ENCODE results near the gene TMED6. TPM values are rescaled to one million over a fixed set of nuclear protein-coding genes. Genes with fewer than 3 reads are reported as not detected.

The TMED6 gene
- total RNA-seq, 1 experiment from 2014 or later = 0.51 TPM

GRCh38 chr16:69319826-69320739, 31.5 kb downstream of the TMED6 start:
- no peak overlapping the region for H3K27ac Mint-ChIP-seq (ENCODE audit: low read depth, unreplicated experiment)
- peaks cover 84% of the 10 kb centered on the region for H3K36me3 Mint-ChIP-seq (ENCODE audit: insufficient read depth, unreplicated experiment)
- intact Hi-C loops (cut with micrococcal nuclease) = no loop called here

DNA sequence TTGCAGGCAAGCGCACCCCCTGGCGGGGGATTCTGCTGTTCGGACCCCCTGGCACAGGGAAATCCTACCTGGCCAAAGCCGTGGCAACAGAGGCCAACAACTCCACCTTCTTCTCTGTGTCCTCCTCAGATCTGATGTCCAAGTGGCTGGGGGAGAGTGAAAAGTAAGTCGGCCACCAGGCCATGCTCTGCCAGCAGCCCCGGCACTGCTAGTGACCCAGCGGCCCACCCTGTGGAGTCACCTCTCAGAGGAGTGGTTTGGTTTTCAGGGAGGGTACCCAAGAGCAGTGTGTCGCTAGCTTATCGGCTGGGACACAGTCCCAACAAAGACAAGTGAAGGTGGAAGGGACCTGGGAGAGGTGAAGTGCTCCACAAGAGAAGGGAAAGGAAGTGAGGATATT, 32.2 kb downstream of the TMED6 start:
- intact Hi-C loops (cut with micrococcal nuclease) = no loop called here
- ChIA-PET CTCF (interaction anchor here (0.6 kb wide), 1 partner anchor 443 kb away, joined by 3 read pairs; the partner anchor contains the start of gene WWP2), POLR2A (interaction anchor here (0.6 to 9.1 kb wide), 2 partner anchors 9 to 151 kb away, joined by 3 to 75 read pairs; partner anchors contain the start of gene PDF)
- no peaks in the 10 kb centered on the region for H3K4me1 Mint-ChIP-seq (ENCODE audit: insufficient read depth, unreplicated experiment)
- no peaks in the 10 kb centered on the region for H3K27me3 Mint-ChIP-seq (ENCODE audit: insufficient read depth, unreplicated experiment)
- no peak overlapping the region for H3K27ac Mint-ChIP-seq (ENCODE audit: low read depth, unreplicated experiment)
- no peak for TF ChIP-seq CTCF (IDR thresholded peaks at IDR 0.05; ENCODE audit: unreplicated experiment)
- no peaks in the 10 kb centered on the region for H3K9me3 Mint-ChIP-seq (ENCODE audit: unreplicated experiment)
- peaks cover 83% of the 10 kb centered on the region for H3K36me3 Mint-ChIP-seq (ENCODE audit: insufficient read depth, unreplicated experiment)
- DNase-seq (ENCODE audit: unreplicated experiment) = no peak
- BruUV-seq (replicated peaks) = no TSS peak
- no peak overlapping the region for H3K4me3 Mint-ChIP-seq (ENCODE audit: unreplicated experiment)

More at GRCh38 chr16:69319826-69320739, 31.5 kb downstream of the TMED6 start:
- BruUV-seq (replicated peaks) = no TSS peak
- no peak for DNase-seq (ENCODE audit: unreplicated experiment)
- ChIA-PET POLR2A (interaction anchor here (0.9 to 9.1 kb wide), 2 partner anchors 8 to 10 kb away, joined by 4 to 75 read pairs; partner anchors contain the start of gene PDF), CTCF (no interaction called here)
- Mint-ChIP-seq H3K9me3 (ENCODE audit: unreplicated experiment) (no peaks in the 10 kb centered on the region), H3K4me3 (ENCODE audit: unreplicated experiment) (no peak overlapping the region), H3K27me3 (ENCODE audit: insufficient read depth, unreplicated experiment) (no peaks in the 10 kb centered on the region), H3K4me1 (ENCODE audit: insufficient read depth, unreplicated experiment) (no peaks in the 10 kb centered on the region)
- no peak for TF ChIP-seq CTCF (IDR thresholded peaks at IDR 0.05; ENCODE audit: unreplicated experiment)

DNA sequence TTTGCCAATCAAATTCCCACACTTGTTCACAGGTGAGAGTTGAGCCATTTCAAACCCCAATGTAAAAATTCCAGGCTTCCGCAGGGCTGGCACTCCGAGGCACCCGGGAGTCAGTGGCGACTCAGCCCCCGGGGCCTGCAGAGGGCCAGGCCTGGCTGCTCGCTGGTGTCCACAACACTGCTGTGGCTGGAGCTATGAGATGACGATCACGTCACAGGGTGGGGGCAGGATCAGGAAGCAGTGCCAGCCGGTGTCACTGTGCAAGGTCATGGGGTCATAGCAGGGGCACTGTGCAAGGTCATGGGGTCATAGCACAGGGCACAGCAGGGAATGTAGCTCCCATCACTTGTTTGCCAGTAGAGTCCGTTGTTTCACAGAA, 32.7 kb downstream of the TMED6 start:
- H3K27ac Mint-ChIP-seq (ENCODE audit: low read depth, unreplicated experiment) = no peak overlapping the region
- ChIA-PET POLR2A (interaction anchor here (0.6 to 9.1 kb wide), 3 partner anchors 9 to 150 kb away, joined by 3 to 75 read pairs (median 5); partner anchors contain the start of gene PDF), CTCF (interaction anchor here (0.6 kb wide), 1 partner anchor 443 kb away, joined by 3 read pairs; the partner anchor contains the start of gene WWP2)

More for the DNA sequence above, 32.7 kb downstream of the TMED6 start:
- intact Hi-C loops (cut with micrococcal nuclease) = no loop called here
- Mint-ChIP-seq H3K4me1 (ENCODE audit: insufficient read depth, unreplicated experiment) (peaks cover under 1% of the 10 kb centered on the region), H3K36me3 (ENCODE audit: insufficient read depth, unreplicated experiment) (peaks cover 78% of the 10 kb centered on the region), H3K4me3 (ENCODE audit: unreplicated experiment) (no peak overlapping the region), H3K27me3 (ENCODE audit: insufficient read depth, unreplicated experiment) (no peaks in the 10 kb centered on the region), H3K9me3 (ENCODE audit: unreplicated experiment) (no peaks in the 10 kb centered on the region)
- TF ChIP-seq CTCF (IDR thresholded peaks at IDR 0.05; ENCODE audit: unreplicated experiment) = no peak
- BruUV-seq (replicated peaks) = no TSS peak
- no peak for DNase-seq (ENCODE audit: unreplicated experiment)
